Neural cell (in vitro differentiated cells): ENCODE results near the gene ASAP3.

Source experiments
- CTCF ChIP-seq: fragments of 450-650 bp; IDR thresholded peaks from 2 replicates; pipeline ENCODE4 v1.5.1; 2014; ENCODE audit warnings: antibody characterized with exemption, mild to moderate bottlenecking, moderate library complexity; ENCODE audit not compliant: poor library complexity, severe bottlenecking
- EP300 ChIP-seq: fragments of 450-650 bp; conservative IDR thresholded peaks from 2 replicates; pipeline ENCODE4 v1.6.1; 2014; ENCODE audit warnings: antibody characterized with exemption, mild to moderate bottlenecking, moderate library complexity; ENCODE audit not compliant: poor library complexity, severe bottlenecking
- EZH2 ChIP-seq: fragments of 200-600, 300-800 bp; shearing (Covaris generic), sonication (generic); IDR thresholded peaks from 2 replicates; pipeline ENCODE4 v1.6.1; 2014; ENCODE audit warnings: antibody characterized with exemption, low read length, borderline replicate concordance, mild to moderate bottlenecking; ENCODE audit not compliant: insufficient read depth, poor library complexity, severe bottlenecking
- MXI1 ChIP-seq: fragments of 450-650 bp; conservative IDR thresholded peaks from 2 replicates; pipeline ENCODE4 v1.6.1; 2014; ENCODE audit warnings: antibody characterized with exemption, mild to moderate bottlenecking; ENCODE audit not compliant: poor library complexity, severe bottlenecking
- POLR2AphosphoS5 ChIP-seq: IDR thresholded peaks from 2 replicates; pipeline ENCODE4 v1.6.1; 2012
- RAD21 ChIP-seq: fragments of 450-650 bp; conservative IDR thresholded peaks from 2 replicates; pipeline ENCODE4 v1.6.1; 2014; ENCODE audit warnings: antibody characterized with exemption, mild to moderate bottlenecking, moderate library complexity
- SMC3 ChIP-seq: fragments of 450-650 bp; conservative IDR thresholded peaks from 2 replicates; pipeline ENCODE4 v1.6.1; 2014; ENCODE audit warnings: antibody characterized with exemption, mild to moderate bottlenecking, moderate library complexity; ENCODE audit not compliant: poor library complexity

- TF ChIP-seq EZH2 = no peak
- TF ChIP-seq SMC3 = no peak
- no peak for TF ChIP-seq RAD21
- no peak for TF ChIP-seq CTCF
- no peak for TF ChIP-seq POLR2AphosphoS5
- no peak for TF ChIP-seq MXI1
- no peak for TF ChIP-seq EP300
Measured at GRCh38 chr1:23385119-23385621, 98.8 kb downstream of the ASAP3 start.
